CD4-positive, alpha-beta T cell (primary cell): ENCODE data around the gene DCBLD2. TPM values are rescaled to one million over a fixed set of nuclear protein-coding genes. Genes with fewer than 3 reads are reported as not detected.

ENCODE experiments used
- ATAC-seq: fragments of 200-7000 bp; cut with Tn5 transposase; one replicate; pipeline ENCODE4 v1.10.0; 2022; ENCODE audit warnings: mild to moderate bottlenecking; ENCODE audit not compliant: poor library complexity
- CTCF ChIA-PET: fragments of 350-600 bp; sonication (Branson Sonifier 250); formaldehyde crosslinking; loops from one replicate; lab custom pipeline; 2021; ENCODE audit warnings: antibody characterized with exemption, inconsistent platforms; lab: Charles Lee
- POLR2A ChIA-PET: fragments of 350-600 bp; sonication (Branson Sonifier 250); formaldehyde crosslinking; loops from one replicate; lab custom pipeline; 2021; ENCODE audit warnings: antibody characterized with exemption, inconsistent platforms; lab: Charles Lee
- DNase-seq, 14 experiments: peaks; one replicate each; pipeline ENCODE4 v3.0.0-alpha.2; 2013 to 2020; ENCODE audit warnings: mixed read lengths in 2 of 14
- H3K27ac ChIP-seq, 2 donors: one replicate each; pipeline versions ENCODE4 v1.5.1 to v1.7.0; 2013; ENCODE audit warnings: low read length in 2 of 2, low read depth in 1 of 2, mild to moderate bottlenecking in 1 of 2
- H3K27me3 ChIP-seq, 2 experiments: 1 replicate in 1 of 2; 2 replicates in 1 of 2; pipeline versions ENCODE4 v1.6.1 to v1.7.0; 2013; ENCODE audit warnings: low read length in 2 of 2, control low read depth in 1 of 2, mild to moderate bottlenecking in 1 of 2, moderate library complexity in 1 of 2; ENCODE audit not compliant: insufficient read depth in 2 of 2, control insufficient read depth in 1 of 2
- H3K36me3 ChIP-seq: one replicate; pipeline ENCODE4 v1.6.1; 2013; ENCODE audit warnings: low read length, control low read depth; ENCODE audit not compliant: insufficient read depth
- H3K4me1 ChIP-seq: one replicate; pipeline ENCODE4 v1.6.1; 2013; ENCODE audit warnings: low read length, control low read depth; ENCODE audit not compliant: insufficient read depth
- H3K4me3 ChIP-seq: one replicate; pipeline ENCODE4 v1.5.1; 2013; ENCODE audit warnings: mild to moderate bottlenecking, low read length, moderate library complexity
- H3K9me3 ChIP-seq, 2 experiments: 1 replicate in 1 of 2; 2 replicates in 1 of 2; pipeline versions ENCODE4 v1.6.1 to v1.7.0; 2013; ENCODE audit warnings: low read length in 2 of 2, mild to moderate bottlenecking in 2 of 2, control low read depth in 1 of 2, moderate library complexity in 1 of 2; ENCODE audit not compliant: control insufficient read depth in 1 of 2, insufficient read depth in 1 of 2
- H3K27ac Mint-ChIP-seq: one replicate; pipeline ENCODE4 v1.8.0; 2020; ENCODE audit warnings: mixed read lengths
- H3K27me3 Mint-ChIP-seq: one replicate; pipeline ENCODE4 v1.8.0; 2021; ENCODE audit warnings: mixed read lengths
- H3K36me3 Mint-ChIP-seq: one replicate; pipeline ENCODE4 v1.8.0; 2021; ENCODE audit warnings: low read depth, mixed read lengths
- H3K4me1 Mint-ChIP-seq: one replicate; pipeline ENCODE4 v1.8.0; 2021; ENCODE audit warnings: low read depth, mixed read lengths
- H3K4me3 Mint-ChIP-seq: one replicate; pipeline ENCODE4 v1.8.0; 2020; ENCODE audit warnings: mild to moderate bottlenecking, mixed read lengths
- H3K9me3 Mint-ChIP-seq: one replicate; pipeline ENCODE4 v1.8.0; 2020; ENCODE audit warnings: mixed read lengths
- CTCF ChIP-seq: fragments of 200-600 bp; IDR thresholded peaks from one replicate; pipeline ENCODE4 v1.8.0; 2022; ENCODE audit warnings: antibody characterized with exemption, mild to moderate bottlenecking
- intact Hi-C, 2 experiments: fragments of 100-400 bp; cut with DNase I in 1 of 2; cut with micrococcal nuclease in 1 of 2; formaldehyde crosslinking; loops; one replicate each; pipeline versions ENCODE4 v1.15.1 to v1.9.0; 2023 to 2025; cut with DNase I, micrococcal nuclease
- total RNA-seq, 174 experiments: library from RNA in 2 of 174; stranded (reverse) in 2 of 174; gene quantifications; one replicate each; pipeline ENCODE4 v1.2.3 and lab custom pipeline; 2021 to 2026

The DCBLD2 gene
- total RNA-seq, 2 experiments from 2014 or later = 2.2 to 2.5 TPM

GRCh38 chr3:98900265-98901118, 1.0 kb downstream of the DCBLD2 start:
- H3K4me1 Mint-ChIP-seq = peaks cover 26% of the 10 kb centered on the region
- ATAC-seq (no peak), DNase-seq (peak in 6 of 14 experiments; percentile 1 to 37 (median 14))
- H3K4me3 ChIP-seq = peak overlapping the region; percentile 67
- ChIA-PET POLR2A (interaction anchor here (1.4 to 1.8 kb wide), 2 partner anchors 10 to 1360 kb away, joined by 5 to 6 read pairs; partner anchors contain the start of gene TBC1D23), CTCF (no interaction called here)
- H3K4me1 ChIP-seq = peaks cover 13% of the 10 kb centered on the region
- peaks cover 12% of the 10 kb centered on the region for H3K27me3 Mint-ChIP-seq
- intact Hi-C loops = loop anchor here (5.0 to 10.0 kb wide), 8 partner anchors 303 to 1812 kb away; partner anchors contain the start of genes CMSS1 (in 2 of the 2), LNP1 (in 1 of the 2), NIT2 (in 1 of the 2) and TBC1D23 (in 1 of the 2)
- H3K9me3 Mint-ChIP-seq = no peaks in the 10 kb centered on the region
- peaks cover 5% of the 10 kb centered on the region for H3K36me3 Mint-ChIP-seq
- H3K27me3 ChIP-seq = peaks cover 0 to 2% of the 10 kb centered on the region in 2 experiments
- no peak for TF ChIP-seq CTCF
- H3K9me3 ChIP-seq = peaks cover 0 to 3% of the 10 kb centered on the region in 2 experiments
- H3K36me3 ChIP-seq = no peaks in the 10 kb centered on the region
- H3K27ac ChIP-seq = no peak overlapping the region
- H3K27ac Mint-ChIP-seq = peak overlapping the region; percentile 51
- H3K4me3 Mint-ChIP-seq = peak overlapping the region; percentile 90

DNA sequence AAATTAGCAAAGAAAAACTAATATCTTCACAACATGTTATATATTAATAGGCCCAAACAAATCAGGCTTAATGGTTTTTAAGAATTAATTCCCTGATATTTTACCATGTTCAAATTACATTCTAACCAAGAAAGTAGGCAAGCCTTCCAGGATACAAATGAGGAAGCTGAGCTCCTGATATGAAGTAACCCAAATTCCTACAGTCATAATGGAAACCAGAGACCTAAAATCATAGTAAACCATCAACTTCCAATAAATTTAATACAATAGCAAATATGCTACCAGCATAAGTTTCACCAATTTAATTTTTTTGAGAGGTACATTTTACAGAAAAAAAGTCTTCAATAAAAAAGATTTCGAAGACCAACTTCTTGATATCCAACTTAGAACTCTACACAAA, 3.8 kb downstream of the DCBLD2 start:
- Histone ChIP-seq H3K4me3 (no peak overlapping the region), H3K9me3 (no peaks in the 10 kb centered on the region), H3K36me3 (no peaks in the 10 kb centered on the region), H3K27ac (no peak overlapping the region), H3K27me3 (peaks cover 0 to 2% of the 10 kb centered on the region in 2 experiments), H3K4me1 (peaks cover 13% of the 10 kb centered on the region)
- no peak for TF ChIP-seq CTCF
- intact Hi-C loops = loop anchor here in 1 of 2 experiments (10.0 kb wide), 2 partner anchors 923 to 1133 kb away; partner anchors contain the start of genes ARL6 and RIOX2
- no peak overlapping the region for H3K4me3 Mint-ChIP-seq
- H3K27ac Mint-ChIP-seq = no peak overlapping the region
- CTCF ChIA-PET = no interaction called here
- POLR2A ChIA-PET = no interaction called here
- DNase-seq (no peak), ATAC-seq (no peak)
- no peaks in the 10 kb centered on the region for H3K27me3 Mint-ChIP-seq
- no peaks in the 10 kb centered on the region for H3K9me3 Mint-ChIP-seq
- H3K4me1 Mint-ChIP-seq = peaks cover 26% of the 10 kb centered on the region
- H3K36me3 Mint-ChIP-seq = peaks cover 5% of the 10 kb centered on the region

DNA sequence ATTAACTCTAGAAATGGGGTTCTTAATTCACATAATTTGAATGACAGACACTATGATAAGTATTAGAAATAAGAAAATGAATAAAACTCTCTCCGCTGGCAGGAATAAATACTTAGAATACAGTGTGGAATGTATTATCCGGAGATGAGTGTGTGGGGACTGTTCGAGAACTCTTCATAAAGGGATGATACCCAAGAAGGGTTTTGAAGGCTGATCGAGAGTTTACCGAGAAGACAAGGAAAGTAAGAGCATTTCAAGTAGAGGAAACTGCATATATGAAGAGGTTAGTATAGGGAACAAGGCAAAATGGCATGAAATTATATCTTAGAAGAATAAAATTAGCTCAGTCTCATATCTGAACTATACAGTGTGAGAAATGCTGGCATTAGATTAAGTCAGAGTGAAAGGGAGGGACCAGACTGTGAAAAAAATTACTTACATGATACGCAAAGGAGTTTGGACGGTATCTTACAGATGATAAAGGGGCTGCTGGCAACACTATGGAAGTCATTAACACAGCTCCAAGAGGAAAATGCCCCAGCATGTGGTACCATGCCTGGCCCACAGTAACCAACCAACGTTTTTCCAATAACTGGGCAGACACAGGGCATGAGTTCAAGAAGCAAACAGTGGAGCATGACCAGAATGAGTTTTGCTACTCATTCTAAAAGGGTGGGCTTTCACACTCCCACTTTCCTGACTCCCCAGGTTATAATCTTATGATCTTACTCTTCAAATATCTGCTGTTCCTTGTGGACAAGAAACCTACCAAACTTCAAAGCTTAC, 6.5 kb downstream of the DCBLD2 start:
- Mint-ChIP-seq H3K27ac (no peak overlapping the region), H3K4me1 (peaks cover 6% of the 10 kb centered on the region), H3K4me3 (no peak overlapping the region), H3K27me3 (no peaks in the 10 kb centered on the region), H3K9me3 (no peaks in the 10 kb centered on the region), H3K36me3 (no peaks in the 10 kb centered on the region)
- no peak for TF ChIP-seq CTCF
- POLR2A ChIA-PET = no interaction called here
- Histone ChIP-seq H3K27me3 (no peaks in the 10 kb centered on the region), H3K4me1 (no peaks in the 10 kb centered on the region), H3K36me3 (no peaks in the 10 kb centered on the region), H3K27ac (no peak overlapping the region), H3K9me3 (no peaks in the 10 kb centered on the region), H3K4me3 (no peak overlapping the region)
- no peak for DNase-seq
- intact Hi-C loops = loop anchor here in 1 of 2 experiments (10.0 kb wide), 2 partner anchors 920 to 1130 kb away; partner anchors contain the start of genes ARL6 and RIOX2
- CTCF ChIA-PET = no interaction called here
- no peak for ATAC-seq
